HuH-7 (cell line): ENCODE results near the gene C5orf47.

Experiments used
- DNase-seq: peaks from one replicate; pipeline ENCODE4 v3.0.0; 2011; ENCODE audit warnings: low spot score

C5orf47 gene

GRCh38 chr5:173988554-173989431, at the start of gene C5orf47:
Gene C5orf47 (plus strand): TSS chr5:173989170. CDS start chr5:173989264, 94 bp downstream.
- no peak for DNase-seq

GRCh38 chr5:173940269-173940668, 48.7 kb upstream of the C5orf47 start:
- DNase-seq, result no peak

- DNase-seq, result no peak
Measured at GRCh38 chr5:173941102-173941501, 47.9 kb upstream of the C5orf47 start.

GRCh38 chr5:173941758-173942401, 47.1 kb upstream of the C5orf47 start:
- no peak for DNase-seq

- no peak for DNase-seq
Measured at GRCh38 chr5:173944511-173944910, 44.5 kb upstream of the C5orf47 start.

GRCh38 chr5:173945160-173945559, 43.8 kb upstream of the C5orf47 start:
- DNase-seq, result no peak

- DNase-seq, result no peak
Measured at GRCh38 chr5:173946323-173946722, 42.6 kb upstream of the C5orf47 start.

GRCh38 chr5:173950829-173951228, 38.1 kb upstream of the C5orf47 start:
- no peak for DNase-seq

- no peak for DNase-seq
Measured at GRCh38 chr5:173953528-173954090, 35.4 kb upstream of the C5orf47 start.

GRCh38 chr5:173954671-173955521, 34.1 kb upstream of the C5orf47 start:
- no peak for DNase-seq

- DNase-seq, result no peak
Measured at GRCh38 chr5:173960986-173961385, 28.0 kb upstream of the C5orf47 start.

- DNase-seq, result no peak
Measured at GRCh38 chr5:173961418-173961817, 27.6 kb upstream of the C5orf47 start.

GRCh38 chr5:173962436-173962972, 26.5 kb upstream of the C5orf47 start:
- DNase-seq, result no peak

GRCh38 chr5:173963182-173963838, 25.7 kb upstream of the C5orf47 start:
- no peak for DNase-seq

GRCh38 chr5:173963867-173964441, 25.0 kb upstream of the C5orf47 start:
- DNase-seq, result no peak

- no peak for DNase-seq
Measured at GRCh38 chr5:173964506-173964905, 24.5 kb upstream of the C5orf47 start.

GRCh38 chr5:173967241-173967640, 21.7 kb upstream of the C5orf47 start:
- DNase-seq, result no peak

- DNase-seq, result no peak
Measured at GRCh38 chr5:173968154-173968797, 20.7 kb upstream of the C5orf47 start.

- DNase-seq, result peak; percentile 62
Measured at GRCh38 chr5:173969167-173970049, 19.6 kb upstream of the C5orf47 start.
